ENCODE measurements around the gene TTC28. TPM values are rescaled to one million over a fixed set of nuclear protein-coding genes. Genes with fewer than 3 reads are reported as not detected.

The TTC28 gene
- total RNA-seq, 1 donor from 2014 or later: 14.9 TPM

DNA sequence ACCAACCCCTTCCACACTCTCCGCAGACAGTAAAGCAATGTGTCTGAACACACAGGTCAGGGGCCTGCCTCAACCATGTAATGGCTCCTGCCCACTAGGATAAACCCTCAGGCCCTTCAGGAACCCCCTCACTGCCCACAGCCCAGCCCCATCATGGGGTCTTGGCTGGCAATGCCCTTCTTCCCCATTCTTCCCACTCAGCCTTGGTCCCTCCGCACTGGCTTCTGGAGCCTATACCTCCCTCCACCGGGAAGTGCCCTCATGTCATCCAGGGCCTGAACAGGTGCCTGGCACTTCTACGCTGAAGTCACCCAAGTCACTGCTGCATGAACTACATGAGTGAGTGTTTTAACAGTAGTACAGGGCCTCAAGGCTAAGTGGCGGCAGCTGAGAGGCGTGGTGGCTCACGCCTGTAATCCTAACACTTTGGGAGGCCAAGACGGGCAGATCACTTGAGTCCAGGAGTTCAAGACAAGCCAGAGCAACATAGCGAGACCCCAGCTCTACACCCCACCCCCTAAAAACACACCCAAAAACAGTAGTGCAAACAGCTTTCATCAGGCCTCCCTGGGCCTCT lies 685.8 kb downstream of the TTC28 start:
- no peak for DNase-seq (ENCODE audit: low read depth in 2 of 2)

DNA sequence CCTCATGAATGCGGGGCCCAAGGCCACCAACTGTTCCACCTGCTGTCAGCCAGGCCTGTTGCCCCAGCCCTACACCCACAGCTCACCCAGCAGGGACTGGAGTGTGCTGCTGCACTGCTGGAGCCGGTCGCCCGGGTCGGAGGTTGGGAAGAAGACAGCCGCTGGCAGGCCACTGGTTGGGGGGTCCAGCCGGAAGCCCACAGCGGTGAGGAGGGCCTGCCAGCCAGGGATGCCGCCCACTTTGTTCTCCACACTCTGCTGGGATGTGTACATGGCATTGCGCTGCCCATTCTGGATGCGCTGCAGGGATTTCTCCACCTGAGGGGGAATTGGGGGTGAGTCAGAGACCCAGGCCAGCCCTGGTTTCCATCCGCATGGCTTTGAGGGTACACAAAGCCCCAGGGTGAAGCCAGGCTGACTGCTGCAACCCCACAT lies 686.4 kb downstream of the TTC28 start:
- DNase-seq (ENCODE audit: low read depth in 2 of 2): no peak

DNA sequence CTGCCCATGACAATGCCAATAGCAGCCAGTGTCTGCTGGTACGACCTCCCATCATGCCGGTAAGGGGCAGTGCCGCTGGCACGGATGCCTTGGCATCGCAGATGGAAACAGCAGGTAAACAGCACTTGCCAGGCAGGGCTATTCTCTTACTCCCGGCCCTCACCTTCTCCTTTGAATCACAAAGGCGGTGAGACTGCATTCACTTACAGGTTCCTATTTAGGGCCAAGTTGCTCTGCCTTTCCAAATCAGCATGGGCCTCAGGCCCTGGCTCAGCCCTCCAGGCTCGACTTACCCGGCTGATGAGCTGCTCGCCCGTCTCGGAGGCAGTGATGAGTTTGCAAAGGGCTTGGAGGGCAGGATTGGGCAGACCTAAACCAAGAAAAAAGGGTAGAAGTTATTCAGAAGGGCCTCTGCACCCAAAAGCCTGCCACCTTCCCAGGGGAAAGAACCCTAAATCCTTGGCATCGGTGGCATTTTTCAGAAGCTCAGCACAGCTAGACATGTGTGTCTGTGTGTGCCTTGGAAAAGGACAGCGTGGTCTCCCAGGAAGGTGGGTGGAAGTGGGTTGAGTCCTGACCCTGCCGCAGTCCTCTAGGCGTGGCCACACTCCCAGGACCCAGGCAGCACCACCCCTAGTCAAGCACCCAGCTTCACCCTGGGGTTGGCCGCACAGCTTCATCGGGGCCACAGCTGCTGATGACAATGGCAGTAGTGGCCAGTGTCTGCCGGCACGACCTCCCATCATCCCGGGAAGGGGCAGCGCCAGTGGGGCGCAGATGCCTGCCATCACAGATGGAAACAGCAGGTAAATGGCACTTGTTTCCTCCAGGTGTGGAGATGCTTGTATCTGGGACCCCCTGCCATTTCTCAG lies 687.1 kb downstream of the TTC28 start:
- no peak for DNase-seq (ENCODE audit: low read depth in 2 of 2)

DNA sequence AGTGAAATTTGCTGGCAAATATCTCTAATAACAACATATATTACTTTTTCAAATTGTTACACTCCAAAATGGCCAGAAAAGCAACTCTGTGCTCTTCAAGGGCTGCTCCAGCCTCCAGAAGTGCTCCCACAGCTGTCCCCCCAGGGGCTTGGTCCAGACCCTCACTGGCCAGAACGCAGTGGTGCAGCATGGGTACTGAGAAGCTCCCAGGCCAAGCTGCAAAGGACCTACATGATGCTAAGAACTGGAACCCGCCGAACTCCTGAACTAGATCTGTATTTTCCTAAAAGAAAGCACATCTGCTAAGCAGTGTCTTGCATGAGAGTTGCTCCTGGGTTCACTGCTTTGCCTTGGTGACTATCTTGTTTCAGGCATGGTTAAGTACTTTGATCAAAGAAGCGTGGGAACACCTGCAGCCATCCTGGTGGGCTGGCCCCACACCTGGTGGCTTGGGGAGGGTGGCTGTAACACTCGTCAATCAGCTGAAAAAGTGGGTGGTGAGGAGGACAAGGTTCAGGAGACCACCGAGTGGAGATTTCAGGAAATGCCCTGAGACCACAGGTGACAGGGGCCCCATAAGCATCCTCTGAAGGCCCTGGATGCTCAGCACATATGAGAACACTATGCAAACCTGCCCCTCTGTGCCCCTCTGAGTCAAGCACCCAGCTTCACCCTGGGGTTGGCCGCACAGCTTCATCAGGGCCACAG lies 687.9 kb downstream of the TTC28 start:
- DNase-seq (ENCODE audit: low read depth in 2 of 2): no peak

DNA sequence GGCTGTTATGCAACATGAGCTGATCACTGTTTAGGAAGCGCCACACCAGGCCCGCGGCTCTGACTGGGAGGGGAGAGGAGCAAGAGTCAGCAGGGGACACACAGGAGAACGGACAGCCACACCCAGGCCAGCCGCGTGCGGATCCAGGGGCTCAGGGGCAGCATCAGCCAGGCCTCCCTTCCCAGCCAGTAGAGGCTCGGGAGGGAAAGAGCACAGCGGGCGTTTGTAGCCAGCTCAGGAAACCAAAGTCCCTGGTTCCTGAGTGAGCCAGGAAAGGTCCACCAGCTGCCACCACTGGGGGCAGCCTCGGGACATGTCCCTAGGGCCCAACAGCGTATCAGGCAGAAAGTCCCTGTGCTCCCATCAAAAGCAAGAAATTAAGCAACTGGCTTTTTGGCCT lies 688.8 kb downstream of the TTC28 start:
- DNase-seq (ENCODE audit: low read depth in 2 of 2): peak; percentile 70 to 84

DNA sequence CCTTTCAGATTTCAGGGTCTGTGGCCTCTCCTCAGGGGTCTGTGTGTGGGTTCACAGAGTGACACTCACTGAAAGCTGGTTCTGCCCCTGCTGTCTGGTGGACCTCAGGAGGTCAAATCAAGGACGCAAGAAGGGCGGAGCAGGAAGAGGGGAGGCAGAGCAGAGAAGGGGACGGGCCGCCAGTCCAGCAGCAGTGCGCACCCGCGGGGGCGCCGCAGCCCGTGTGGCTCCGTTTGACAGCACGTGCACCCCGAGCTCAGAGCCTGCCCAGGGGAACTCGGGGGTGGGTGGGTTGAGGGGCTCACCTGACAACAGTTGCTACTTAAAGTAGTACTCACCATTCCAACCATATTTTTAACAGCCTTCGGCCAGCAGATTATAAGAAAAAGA lies 689.2 kb downstream of the TTC28 start:
- no peak for DNase-seq (ENCODE audit: low read depth in 2 of 2)

DNA sequence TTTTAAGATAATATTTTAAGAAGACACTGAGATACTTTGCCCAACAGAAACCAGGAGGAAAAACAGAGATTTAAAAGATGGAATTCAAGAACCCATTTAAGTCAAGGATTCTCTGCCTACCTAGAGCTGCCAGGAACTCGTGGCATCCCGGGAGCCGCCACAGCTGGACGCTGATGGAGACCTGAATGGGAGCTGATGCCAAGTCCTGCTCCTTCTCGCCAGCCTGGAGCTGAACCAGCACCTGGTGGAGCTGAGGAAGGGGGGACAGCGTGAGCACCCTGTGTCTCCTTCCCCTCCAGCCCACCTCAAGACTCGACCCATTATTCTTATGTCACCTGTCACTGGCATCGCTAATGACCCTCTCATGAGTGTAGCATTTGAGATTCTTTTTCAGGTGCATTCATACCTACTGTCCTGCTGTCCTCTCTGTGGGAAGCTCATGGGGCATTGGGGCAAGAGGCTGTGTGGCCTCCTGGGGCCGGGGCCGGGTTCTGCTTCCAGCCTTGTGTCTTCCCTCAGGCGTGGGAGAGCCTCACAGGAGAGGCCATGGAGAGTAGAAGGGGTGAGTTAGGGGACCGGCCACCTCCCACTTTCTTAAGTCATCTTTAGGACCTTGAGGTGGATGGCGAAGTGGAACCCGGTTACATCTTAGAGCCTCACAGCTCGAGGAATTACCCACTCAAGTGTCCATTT lies 689.7 kb downstream of the TTC28 start:
- DNase-seq (ENCODE audit: low read depth in 2 of 2): no peak

DNA sequence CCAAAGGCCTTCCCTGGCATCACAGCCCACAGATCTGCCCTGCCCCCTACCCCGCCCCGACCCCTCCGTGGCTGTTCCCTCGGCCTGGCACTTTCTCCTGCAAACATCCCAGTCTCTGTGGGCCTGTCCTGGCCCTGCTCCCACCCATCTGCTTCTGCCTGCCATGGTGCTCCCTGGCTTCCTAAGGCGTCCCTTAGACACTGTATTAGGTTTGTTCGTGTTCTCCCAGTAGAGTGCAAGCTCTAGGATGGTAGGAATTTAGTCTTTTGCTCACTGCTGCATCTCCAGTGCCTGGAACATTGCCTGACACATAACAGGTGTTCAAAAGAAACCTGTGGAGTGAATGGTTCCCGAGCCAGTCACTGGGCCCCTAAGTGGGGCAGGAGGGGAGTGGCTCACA lies 690.9 kb downstream of the TTC28 start:
- no peak for DNase-seq (ENCODE audit: low read depth in 2 of 2)

DNA sequence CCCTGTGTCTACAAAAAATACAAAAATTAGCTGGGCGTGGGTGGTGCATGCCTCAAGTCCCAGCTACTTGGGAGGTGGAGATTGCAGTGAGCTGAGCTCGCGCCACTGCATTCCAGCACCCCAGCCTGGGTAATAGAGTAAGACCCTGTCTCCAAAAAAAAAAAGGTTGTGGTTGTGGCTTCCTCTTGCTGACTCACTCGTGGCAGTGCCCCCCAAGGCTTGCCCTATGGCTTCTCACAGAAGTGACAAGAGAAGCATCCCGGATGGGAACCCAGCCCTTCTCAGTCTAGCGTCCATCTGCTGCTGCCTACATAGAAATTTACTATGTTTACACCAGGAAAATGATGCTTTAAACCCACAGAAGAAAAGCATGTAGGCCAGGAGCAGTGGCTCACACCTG lies 692.1 kb downstream of the TTC28 start:
- no peak for DNase-seq (ENCODE audit: low read depth in 2 of 2)

DNA sequence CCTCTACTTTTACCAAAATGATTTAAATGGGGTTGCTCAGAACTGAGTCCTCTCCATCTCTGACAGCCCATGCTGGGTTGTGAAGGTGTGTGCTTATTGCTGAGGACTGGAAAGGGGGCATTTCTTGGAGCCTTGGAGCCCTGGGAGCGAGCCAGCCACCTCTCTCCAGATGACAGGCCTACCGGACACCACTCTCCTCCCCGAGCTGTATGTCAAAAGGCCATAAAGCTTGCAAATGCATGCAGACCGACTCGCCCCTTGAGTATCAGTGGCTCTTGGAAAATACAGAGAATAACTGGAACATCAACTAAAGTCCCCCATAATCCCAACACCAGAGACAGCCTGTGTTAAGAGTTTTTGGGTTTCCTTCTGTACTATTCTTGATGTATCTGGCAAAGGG lies 692.7 kb downstream of the TTC28 start:
- no peak for DNase-seq (ENCODE audit: low read depth in 2 of 2)

DNA sequence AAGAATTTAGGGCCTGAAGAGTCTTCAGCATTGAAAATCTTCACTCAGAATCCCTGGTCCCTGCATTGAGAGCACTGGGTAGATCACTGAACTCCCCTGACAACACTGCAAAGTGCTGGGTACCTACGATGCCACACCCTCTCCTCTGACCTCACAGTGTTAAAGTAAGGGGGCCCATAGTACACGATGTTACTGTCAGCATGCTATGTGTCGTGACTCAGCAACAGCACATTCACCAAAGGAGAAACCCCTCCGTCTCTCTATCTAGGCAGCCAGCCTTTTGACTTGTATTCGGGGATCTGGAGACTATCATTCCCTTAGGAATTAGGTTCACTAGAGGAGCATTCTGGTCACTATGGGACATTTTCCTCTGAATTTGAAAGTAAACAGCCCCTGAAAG lies 693.2 kb downstream of the TTC28 start:
- no peak for DNase-seq (ENCODE audit: low read depth in 2 of 2)

DNA sequence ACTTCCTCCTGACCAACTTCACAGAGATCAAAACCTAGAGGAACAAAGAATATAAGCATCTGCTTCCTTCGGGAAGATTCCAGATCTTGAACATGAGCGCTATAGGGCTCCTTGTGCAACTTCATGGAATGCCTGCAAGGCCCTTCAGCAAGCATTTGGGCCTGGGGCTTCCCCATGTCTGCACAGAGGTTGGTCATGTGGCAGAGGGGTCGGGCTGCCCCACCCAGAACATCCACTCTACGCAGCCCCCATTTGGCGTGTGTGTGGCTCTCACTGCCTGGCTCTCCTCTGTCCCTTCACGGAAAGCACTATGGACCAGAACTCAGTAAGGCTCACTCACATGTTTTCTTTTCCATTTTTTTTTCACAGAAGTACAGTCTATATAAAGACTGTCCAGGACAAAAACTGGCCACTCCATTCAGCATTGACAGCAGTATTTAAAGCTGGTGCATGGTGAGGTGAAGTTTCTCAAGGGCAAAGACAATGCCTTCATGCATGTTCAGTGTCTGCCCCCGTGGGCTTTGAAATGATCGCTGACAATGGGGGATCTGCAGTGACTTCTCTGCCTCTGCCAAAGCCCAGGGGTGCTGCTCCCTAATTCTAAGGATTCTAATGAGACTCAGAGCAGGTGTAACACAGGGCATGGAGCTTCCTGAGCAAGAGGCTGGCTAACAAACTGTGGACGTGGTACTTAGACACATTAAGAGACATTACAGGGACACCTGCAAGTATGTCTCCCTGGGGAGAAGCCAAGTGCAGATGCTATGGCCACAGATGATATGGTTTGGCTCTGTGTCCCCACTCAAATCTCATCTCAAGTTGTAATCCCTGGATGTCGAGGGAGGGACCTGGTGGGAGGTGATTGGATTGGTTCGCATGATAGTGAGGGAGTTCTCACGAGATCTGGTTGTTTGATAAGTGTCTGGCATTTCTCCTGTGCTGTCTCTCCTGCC lies 694.0 kb downstream of the TTC28 start:
- no peak for DNase-seq (ENCODE audit: low read depth in 2 of 2)

DNA sequence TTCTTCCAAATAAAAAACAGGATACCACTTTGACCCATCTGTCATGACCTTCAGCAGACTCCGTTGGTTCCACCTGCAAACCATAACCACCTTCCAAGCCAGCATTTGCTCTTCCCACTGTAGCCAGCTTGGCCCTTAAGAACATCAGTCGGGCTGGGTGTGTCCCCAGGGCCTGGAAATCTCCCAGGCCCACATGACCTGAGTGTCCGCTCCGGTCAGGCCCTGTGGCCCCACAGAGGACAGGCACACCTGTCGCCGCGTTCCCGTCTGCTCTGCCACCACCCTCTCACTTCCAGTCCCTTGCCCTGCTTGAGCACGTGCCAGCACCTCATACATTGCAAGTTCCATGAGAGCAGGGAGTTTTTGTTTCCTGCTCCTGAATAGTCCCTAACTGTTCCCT lies 694.9 kb downstream of the TTC28 start:
- DNase-seq (ENCODE audit: low read depth in 2 of 2): no peak

DNA sequence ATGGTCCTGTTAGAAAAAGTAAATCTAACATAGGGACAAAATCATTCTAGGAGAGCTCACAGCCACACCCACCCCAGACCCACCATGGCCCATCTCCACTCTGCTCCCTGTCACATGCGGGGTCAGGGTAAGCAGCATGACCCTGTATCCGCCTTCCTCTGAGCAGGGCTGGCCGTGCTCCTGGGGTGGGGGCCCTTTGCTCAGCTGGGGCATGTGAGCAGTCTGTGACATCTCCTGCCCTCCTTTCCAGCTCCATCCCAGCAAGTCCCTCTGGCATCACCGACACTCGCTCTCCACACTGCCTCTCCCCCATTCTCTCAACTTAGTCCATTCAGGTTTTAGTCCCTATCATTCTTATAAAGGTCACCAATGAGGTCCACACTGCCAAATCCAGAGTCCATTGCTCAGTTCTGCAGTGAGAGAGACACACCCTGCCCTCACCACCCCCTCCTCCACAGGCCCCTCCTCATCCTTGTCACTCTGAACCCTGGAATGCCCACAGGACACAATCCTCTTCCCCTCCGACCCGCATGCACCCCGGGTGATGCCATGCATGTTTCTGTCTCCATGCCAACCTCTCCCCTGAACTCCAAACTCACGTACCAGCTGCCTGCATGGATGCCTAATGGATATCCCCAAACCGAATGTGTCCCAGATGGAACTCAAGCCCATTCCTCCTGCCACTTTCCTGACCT lies 695.5 kb downstream of the TTC28 start:
- no peak for DNase-seq (ENCODE audit: low read depth in 2 of 2)

DNA sequence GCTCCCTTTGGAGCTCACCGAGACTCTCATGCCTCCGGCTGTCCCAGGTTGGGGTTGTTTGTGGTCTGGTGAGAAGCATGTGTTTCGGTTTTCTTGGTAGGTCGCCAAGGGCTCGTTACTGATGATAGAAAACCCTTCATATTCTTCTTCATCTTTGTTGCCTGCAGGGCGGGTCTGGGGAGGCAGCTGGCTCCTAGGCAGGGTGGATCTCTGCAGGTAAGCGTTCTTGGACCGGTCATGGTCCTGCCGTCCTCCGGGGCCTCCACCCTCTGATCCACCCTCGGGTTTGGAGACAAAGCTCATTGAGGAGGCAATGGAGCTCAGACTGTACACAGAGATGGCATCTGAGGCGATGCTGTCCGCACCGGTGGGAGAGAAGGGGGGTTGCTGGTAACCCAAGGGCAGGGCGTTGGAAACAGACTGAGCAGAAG lies 696.3 kb downstream of the TTC28 start:
- no peak for DNase-seq (ENCODE audit: low read depth in 2 of 2)

DNA sequence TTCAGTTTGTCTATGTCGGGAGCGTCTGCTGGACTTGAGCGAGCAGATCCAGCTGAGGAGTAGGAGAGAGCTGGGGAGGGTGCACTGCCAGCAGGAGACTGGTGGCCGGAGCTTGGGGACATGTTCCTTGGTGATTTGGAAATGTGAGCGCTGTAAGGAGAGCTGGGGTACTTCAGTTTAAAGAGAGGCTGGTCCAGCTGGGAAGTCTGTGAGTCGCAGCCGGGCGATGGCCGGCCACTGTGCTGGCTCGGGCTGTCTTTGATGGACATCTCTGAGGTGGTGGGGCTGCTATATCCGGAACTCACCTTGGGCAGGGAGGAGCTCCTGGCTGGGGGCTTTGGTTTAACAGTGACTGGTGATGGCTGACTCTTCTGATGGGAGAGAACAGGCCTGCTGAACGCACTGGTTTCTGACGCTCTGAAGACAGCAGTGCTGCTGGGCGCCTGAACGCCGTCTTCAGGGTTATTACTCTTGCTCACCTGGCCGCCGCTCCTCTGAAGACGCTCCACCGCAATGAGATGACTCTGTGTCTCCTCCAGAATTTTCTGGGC lies 696.9 kb downstream of the TTC28 start:
- DNase-seq (ENCODE audit: low read depth in 2 of 2): no peak

DNA sequence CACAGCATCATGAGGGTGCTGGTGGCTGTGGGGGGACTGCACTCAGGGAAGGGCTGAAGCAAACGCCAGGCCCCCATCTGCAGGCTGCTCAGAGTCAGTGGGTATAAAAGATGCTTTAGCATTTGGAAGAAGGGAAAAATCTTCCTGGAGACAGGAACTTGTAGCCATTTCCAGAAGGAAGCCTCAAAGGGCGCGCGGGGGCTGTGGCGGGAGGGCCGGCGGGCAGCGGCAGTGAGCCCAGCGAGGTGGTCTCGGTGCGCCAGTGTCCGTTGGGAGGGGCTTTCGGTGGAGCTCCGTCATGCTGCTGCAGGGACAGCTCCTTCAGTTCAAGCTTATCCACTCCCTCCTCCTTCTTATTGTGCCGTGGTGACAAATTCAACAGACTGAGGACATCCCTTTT lies 697.5 kb downstream of the TTC28 start:
- no peak for DNase-seq (ENCODE audit: low read depth in 2 of 2)

DNA sequence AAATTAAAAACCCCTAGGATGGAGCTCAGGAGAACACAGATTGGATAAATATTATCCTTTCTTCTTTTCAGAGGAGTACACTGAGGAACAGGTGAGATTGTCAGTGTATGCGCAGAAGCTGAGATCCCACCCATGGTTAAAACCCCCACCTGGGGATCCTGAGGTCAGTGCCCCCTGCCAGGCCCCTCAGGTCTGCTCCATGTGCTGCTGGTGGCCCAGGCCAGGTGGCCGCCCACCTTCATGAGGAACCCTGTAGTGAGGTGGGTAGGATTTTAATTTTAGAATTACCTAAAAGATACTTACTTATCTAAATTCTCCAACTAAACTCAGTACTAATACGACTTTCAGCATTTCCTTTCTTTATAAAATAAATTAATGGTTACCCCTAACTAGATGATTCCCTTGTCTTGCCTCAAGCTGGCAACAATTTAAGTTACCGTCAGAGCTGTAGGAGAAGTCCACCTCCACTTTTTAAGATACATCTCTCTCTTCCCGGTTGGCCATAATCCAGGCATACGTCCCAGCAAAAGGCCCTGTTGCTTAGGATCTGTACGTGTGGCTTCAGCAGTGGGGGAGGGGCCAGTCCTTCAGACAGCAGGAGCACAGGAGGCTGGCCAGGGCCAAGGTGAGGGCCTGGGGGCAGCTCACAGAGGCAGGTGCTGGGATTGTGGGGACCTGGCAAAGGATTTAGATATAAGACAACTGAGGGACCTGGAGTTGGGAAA lies 699.1 kb downstream of the TTC28 start:
- DNase-seq (ENCODE audit: low read depth in 2 of 2): no peak

DNA sequence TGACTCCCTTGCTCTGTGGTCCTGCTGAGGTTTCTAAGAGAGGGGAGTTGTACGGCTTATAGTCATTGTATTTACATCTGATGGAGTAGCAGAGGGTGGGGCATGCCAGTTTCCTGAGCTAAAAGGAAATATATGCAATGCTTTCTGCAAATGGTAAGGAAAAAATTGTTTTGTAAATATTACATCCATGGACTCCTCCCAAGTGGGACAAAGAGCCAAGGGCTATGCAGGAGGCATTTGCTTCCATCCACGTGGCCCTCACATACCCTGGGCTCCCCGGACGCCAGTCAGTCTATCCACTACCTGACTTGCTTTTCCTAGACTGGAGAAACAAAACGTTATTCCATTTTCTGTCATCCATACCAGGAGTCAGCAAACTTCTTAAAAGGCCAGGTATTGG lies 700.8 kb downstream of the TTC28 start:
- DNase-seq (ENCODE audit: low read depth in 2 of 2): no peak
